Measurements from ENCODE around the gene NPNT.

NPNT gene

GRCh38 chr4:105957680-105958079 is 62.4 kb downstream of the NPNT start:
- TF ChIP-seq, protein P1, sequence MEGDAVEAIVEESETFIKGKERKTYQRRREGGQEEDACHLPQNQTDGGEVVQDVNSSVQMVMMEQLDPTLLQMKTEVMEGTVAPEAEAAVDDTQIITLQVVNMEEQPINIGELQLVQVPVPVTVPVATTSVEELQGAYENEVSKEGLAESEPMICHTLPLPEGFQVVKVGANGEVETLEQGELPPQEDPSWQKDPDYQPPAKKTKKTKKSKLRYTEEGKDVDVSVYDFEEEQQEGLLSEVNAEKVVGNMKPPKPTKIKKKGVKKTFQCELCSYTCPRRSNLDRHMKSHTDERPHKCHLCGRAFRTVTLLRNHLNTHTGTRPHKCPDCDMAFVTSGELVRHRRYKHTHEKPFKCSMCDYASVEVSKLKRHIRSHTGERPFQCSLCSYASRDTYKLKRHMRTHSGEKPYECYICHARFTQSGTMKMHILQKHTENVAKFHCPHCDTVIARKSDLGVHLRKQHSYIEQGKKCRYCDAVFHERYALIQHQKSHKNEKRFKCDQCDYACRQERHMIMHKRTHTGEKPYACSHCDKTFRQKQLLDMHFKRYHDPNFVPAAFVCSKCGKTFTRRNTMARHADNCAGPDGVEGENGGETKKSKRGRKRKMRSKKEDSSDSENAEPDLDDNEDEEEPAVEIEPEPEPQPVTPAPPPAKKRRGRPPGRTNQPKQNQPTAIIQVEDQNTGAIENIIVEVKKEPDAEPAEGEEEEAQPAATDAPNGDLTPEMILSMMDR (IDR thresholded peaks at IDR 0.05; ENCODE audit: extremely low read depth, missing control alignments) = no peak
- no peak for DNase-seq (ENCODE audit: low spot score)

- no peak for DNase-seq (ENCODE audit: low spot score)
- TF ChIP-seq, protein P1 (IDR thresholded peaks at IDR 0.05; ENCODE audit: extremely low read depth, missing control alignments) = no peak
These were observed 68.5 kb downstream of the NPNT start for GRCh38 chr4:105963461-105964400.

GRCh38 chr4:105965183-105965800 is 70.0 kb downstream of the NPNT start:
- TF ChIP-seq, protein P1 (IDR thresholded peaks at IDR 0.05; ENCODE audit: extremely low read depth, missing control alignments) = no peak
- DNase-seq (ENCODE audit: low spot score) = no peak

GRCh38 chr4:105966051-105966450 is 70.8 kb downstream of the NPNT start:
- no peak for DNase-seq (ENCODE audit: low spot score)
- TF ChIP-seq, protein P1 (IDR thresholded peaks at IDR 0.05; ENCODE audit: extremely low read depth, missing control alignments) = no peak

DNA sequence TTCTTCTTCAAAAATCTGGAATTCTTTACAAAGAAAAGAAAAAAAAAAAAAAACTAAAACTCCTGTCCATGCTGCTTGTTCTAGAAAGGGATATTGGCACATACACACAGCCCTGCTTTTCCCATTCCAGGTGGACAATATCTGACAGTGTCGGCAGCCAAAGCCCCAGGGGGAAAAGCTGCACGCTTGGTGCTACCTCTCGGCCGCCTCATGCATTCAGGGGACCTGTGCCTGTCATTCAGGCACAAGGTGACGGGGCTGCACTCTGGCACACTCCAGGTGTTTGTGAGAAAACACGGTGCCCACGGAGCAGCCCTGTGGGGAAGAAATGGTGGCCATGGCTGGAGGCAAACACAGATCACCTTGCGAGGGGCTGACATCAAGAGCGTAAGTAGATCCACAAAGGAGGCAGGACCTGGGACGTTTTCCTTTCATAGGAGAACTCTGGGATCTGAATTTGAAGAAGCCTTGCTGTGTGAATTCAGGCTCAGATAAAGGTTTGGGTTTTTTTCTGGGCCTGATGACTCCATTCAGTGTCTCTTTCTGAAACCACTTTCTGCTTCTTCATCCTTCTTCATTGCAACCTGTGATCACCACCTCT is 71.9 kb downstream of the NPNT start:
- TF ChIP-seq, protein P1 (IDR thresholded peaks at IDR 0.05; ENCODE audit: extremely low read depth, missing control alignments) = no peak
- no peak for DNase-seq (ENCODE audit: low spot score)

DNA sequence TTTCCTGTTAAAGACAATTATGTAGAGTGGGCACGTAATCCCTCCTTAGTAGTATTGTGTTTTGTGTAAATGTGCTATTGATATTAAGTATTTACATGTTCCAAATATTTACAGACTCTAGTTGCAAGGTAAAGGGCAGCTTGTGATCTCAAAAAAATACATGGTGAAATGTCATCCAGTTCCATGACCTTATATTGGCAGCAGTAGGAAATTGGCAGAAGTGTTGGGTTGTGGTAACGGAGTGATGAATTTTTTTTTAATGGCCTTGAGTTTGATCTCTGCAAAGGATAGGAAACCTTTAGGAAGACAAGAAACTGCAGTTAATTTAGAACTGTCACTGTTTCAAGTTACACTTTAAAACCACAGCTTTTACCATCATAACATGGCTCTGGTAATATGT is 74.3 kb downstream of the NPNT start:
- DNase-seq (ENCODE audit: low spot score) = no peak
- TF ChIP-seq, protein P1 (IDR thresholded peaks at IDR 0.05; ENCODE audit: extremely low read depth, missing control alignments) = no peak

- TF ChIP-seq, protein P1 (IDR thresholded peaks at IDR 0.05; ENCODE audit: extremely low read depth, missing control alignments) = no peak
- no peak for DNase-seq (ENCODE audit: low spot score)
These were observed 75.1 kb downstream of the NPNT start for GRCh38 chr4:105970371-105970770.
